NB4 (cell line): ENCODE measurements around the gene RGS4.

ENCODE experiments used
- MYC ChIP-seq: IDR thresholded peaks from 2 replicates; pipeline ENCODE4 v1.6.1; 2011; ENCODE audit warnings: low read depth, low read length
- POLR2A ChIP-seq: IDR thresholded peaks from 2 replicates; pipeline ENCODE4 v1.6.1; 2011; ENCODE audit warnings: mild to moderate bottlenecking; ENCODE audit not compliant: insufficient read length; ENCODE audit errors: extremely low read depth
- TF ChIP-seq, protein P1 (sequence below): IDR thresholded peaks from one replicate; pipeline ENCODE4 v1.5.1; 2012; ENCODE audit warnings: low read depth, low read length
- TF ChIP-seq, protein P2 (sequence below): IDR thresholded peaks from 2 replicates; pipeline ENCODE4 v1.6.1; 2011; ENCODE audit warnings: low read depth, low read length

DNA sequence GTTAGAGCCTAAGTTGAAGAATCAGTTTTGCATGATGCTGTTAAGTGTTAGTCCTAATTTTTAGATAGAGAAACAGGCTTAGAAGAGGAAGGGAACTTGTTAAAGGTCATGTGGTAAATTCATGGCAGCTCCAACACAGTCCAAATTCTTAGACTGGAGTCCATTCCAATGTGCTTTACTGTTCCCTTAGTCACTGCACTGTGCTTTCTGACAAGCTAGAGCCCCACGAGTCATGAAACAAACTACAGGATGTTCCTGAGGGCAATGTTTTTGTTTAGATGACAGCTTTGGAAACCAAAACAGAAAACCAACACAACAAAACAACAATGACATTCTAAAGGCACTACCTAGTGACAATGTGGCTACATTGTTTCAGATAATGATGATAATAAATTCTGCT, 23.1 kb upstream of the RGS4 start:
- TF ChIP-seq, protein P1, sequence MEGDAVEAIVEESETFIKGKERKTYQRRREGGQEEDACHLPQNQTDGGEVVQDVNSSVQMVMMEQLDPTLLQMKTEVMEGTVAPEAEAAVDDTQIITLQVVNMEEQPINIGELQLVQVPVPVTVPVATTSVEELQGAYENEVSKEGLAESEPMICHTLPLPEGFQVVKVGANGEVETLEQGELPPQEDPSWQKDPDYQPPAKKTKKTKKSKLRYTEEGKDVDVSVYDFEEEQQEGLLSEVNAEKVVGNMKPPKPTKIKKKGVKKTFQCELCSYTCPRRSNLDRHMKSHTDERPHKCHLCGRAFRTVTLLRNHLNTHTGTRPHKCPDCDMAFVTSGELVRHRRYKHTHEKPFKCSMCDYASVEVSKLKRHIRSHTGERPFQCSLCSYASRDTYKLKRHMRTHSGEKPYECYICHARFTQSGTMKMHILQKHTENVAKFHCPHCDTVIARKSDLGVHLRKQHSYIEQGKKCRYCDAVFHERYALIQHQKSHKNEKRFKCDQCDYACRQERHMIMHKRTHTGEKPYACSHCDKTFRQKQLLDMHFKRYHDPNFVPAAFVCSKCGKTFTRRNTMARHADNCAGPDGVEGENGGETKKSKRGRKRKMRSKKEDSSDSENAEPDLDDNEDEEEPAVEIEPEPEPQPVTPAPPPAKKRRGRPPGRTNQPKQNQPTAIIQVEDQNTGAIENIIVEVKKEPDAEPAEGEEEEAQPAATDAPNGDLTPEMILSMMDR, result no peak
- no peak for TF ChIP-seq POLR2A
- TF ChIP-seq, protein P2, sequence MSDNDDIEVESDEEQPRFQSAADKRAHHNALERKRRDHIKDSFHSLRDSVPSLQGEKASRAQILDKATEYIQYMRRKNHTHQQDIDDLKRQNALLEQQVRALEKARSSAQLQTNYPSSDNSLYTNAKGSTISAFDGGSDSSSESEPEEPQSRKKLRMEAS, result no peak
- TF ChIP-seq MYC, result no peak
